Neutrophil (primary cell): Measurements from ENCODE around the gene KIF23.
"Not testable (repeated sequence)": the region's sequence is repeated elsewhere in the genome, so short reads cannot be mapped to it uniquely, and the experiment has no call there.

ENCODE experiments used
- H3K27ac ChIP-seq: fragments of 200-600 bp; sonication (generic); 2 replicates; pipeline ENCODE4 v1.5.1; 2016; ENCODE audit warnings: mild to moderate bottlenecking, moderate library complexity
- H3K27me3 ChIP-seq: fragments of 200-600 bp; sonication (generic); 2 replicates; pipeline ENCODE4 v1.6.0; 2016; ENCODE audit warnings: mild to moderate bottlenecking
- H3K36me3 ChIP-seq: fragments of 200-600 bp; sonication (generic); 2 replicates; pipeline ENCODE4 v1.5.1; 2017
- H3K4me1 ChIP-seq, 2 experiments: fragments of 200-600 bp in 1 of 2; sonication (generic) in 1 of 2; 1 replicate in 1 of 2; 2 replicates in 1 of 2; pipeline versions ENCODE4 v1.5.1 to v1.6.1; 2013 to 2016; ENCODE audit warnings: low read depth in 1 of 2, low read length in 1 of 2, mild to moderate bottlenecking in 1 of 2, moderate library complexity in 1 of 2; ENCODE audit not compliant: control insufficient read depth in 1 of 2, insufficient read depth in 1 of 2
- H3K4me3 ChIP-seq, 2 experiments: fragments of 200-600 bp in 1 of 2; sonication (generic) in 1 of 2; 1 replicate in 1 of 2; 2 replicates in 1 of 2; pipeline ENCODE4 v1.5.1; 2013 to 2016; ENCODE audit warnings: low read depth in 1 of 2, low read length in 1 of 2, mild to moderate bottlenecking in 1 of 2, moderate library complexity in 1 of 2
- H3K9me3 ChIP-seq: fragments of 200-600 bp; sonication (generic); 2 replicates; pipeline ENCODE4 v1.5.1; 2016
- CTCF ChIP-seq: fragments of 200-600 bp; sonication (generic); IDR thresholded peaks from 2 replicates; pipeline ENCODE4 v1.5.1; 2016; ENCODE audit warnings: antibody characterized with exemption

The KIF23 gene

GRCh38 chr15:69446953-69447352 lies 32.8 kb downstream of the KIF23 start:
- Histone ChIP-seq H3K4me1 (peaks cover 6 to 10% of the 10 kb centered on the region in 2 experiments), H3K27ac (no peak overlapping the region), H3K36me3 (peaks cover 24% of the 10 kb centered on the region), H3K9me3 (no peaks in the 10 kb centered on the region), H3K4me3 (no peak overlapping the region), H3K27me3 (no peaks in the 10 kb centered on the region)
- no peak for TF ChIP-seq CTCF

GRCh38 chr15:69450221-69450620 lies 36.1 kb downstream of the KIF23 start:
- Histone ChIP-seq H3K36me3 (peaks cover 18% of the 10 kb centered on the region), H3K4me1 (peaks cover 31 to 34% of the 10 kb centered on the region in 2 experiments)

GRCh38 chr15:69450968-69451695 lies 37.0 kb downstream of the KIF23 start:
- no peak for TF ChIP-seq CTCF
- Histone ChIP-seq H3K4me3 (peak overlapping the region in 1 of 2 experiments; percentile 98), H3K27ac (no peak overlapping the region), H3K4me1 (peaks cover 31 to 34% of the 10 kb centered on the region in 2 experiments), H3K9me3 (no peaks in the 10 kb centered on the region), H3K36me3 (peaks cover 15% of the 10 kb centered on the region), H3K27me3 (no peaks in the 10 kb centered on the region)

More at GRCh38 chr15:69450221-69450620, 36.1 kb downstream of the KIF23 start:
- not testable (repeated sequence) for H3K9me3 ChIP-seq, H3K4me3 ChIP-seq, H3K27ac ChIP-seq, H3K27me3 ChIP-seq

- peak overlapping the region; percentile 89 for H3K27ac ChIP-seq
- no peak for TF ChIP-seq CTCF
- no peaks in the 10 kb centered on the region for H3K9me3 ChIP-seq
- peaks cover 14% of the 10 kb centered on the region for H3K36me3 ChIP-seq
- H3K27me3 ChIP-seq: no peaks in the 10 kb centered on the region
- peaks cover 31 to 34% of the 10 kb centered on the region in 2 experiments for H3K4me1 ChIP-seq
- H3K4me3 ChIP-seq: peak overlapping the region; percentile 81 to 98
These were observed 38.0 kb downstream of the KIF23 start for GRCh38 chr15:69451951-69452691.

- Histone ChIP-seq H3K4me1 (peaks cover 31 to 34% of the 10 kb centered on the region in 2 experiments), H3K27me3 (no peaks in the 10 kb centered on the region), H3K9me3 (no peaks in the 10 kb centered on the region), H3K27ac (peak within 1 kb of the TSS; percentile 89), H3K36me3 (peaks cover 14% of the 10 kb centered on the region), H3K4me3 (peak within 1 kb of the TSS; percentile 81 to 98)
- peak; percentile 40 for TF ChIP-seq CTCF
These were observed 38.8 kb downstream of the KIF23 start, which contains the start of gene RPLP1 for GRCh38 chr15:69452692-69453521. Gene RPLP1 (plus strand): TSS chr15:69452818. CDS start chr15:69452949, 131 bp downstream.
